Hepatocyte (in vitro differentiated cells): ENCODE results near the gene OSGIN1. TPM values are rescaled to one million over a fixed set of nuclear protein-coding genes. Genes with fewer than 3 reads are reported as not detected.

Experiments
- DNase-seq: peaks from one replicate; pipeline ENCODE4 v3.0.0-alpha.2; 2016; ENCODE audit warnings: low spot score
- H2AFZ ChIP-seq: fragments of 200-600 bp; sonication (generic); 2 replicates; pipeline ENCODE4 v1.6.0; 2016; ENCODE audit warnings: antibody characterized with exemption, mild to moderate bottlenecking
- H3K27ac ChIP-seq: fragments of 200-600 bp; sonication (generic); 2 replicates; pipeline ENCODE4 v1.5.1; 2016; ENCODE audit warnings: mild to moderate bottlenecking
- H3K27me3 ChIP-seq: fragments of 200-600 bp; sonication (generic); 2 replicates; pipeline ENCODE4 v1.6.1; 2016
- H3K36me3 ChIP-seq: fragments of 200-600 bp; sonication (generic); replicated peaks from 2 replicates; pipeline ENCODE4 v1.5.1; 2016; ENCODE audit warnings: low read depth; ENCODE audit not compliant: insufficient read depth
- H3K4me1 ChIP-seq: fragments of 200-600 bp; sonication (generic); 2 replicates; pipeline ENCODE4 v1.5.1; 2016; ENCODE audit warnings: mild to moderate bottlenecking, moderate library complexity; ENCODE audit not compliant: insufficient read depth
- H3K4me2 ChIP-seq: fragments of 200-600 bp; sonication (generic); 2 replicates; pipeline ENCODE4 v1.6.0; 2016
- H3K4me3 ChIP-seq: fragments of 200-600 bp; sonication (generic); 2 replicates; pipeline ENCODE4 v1.5.1; 2016; ENCODE audit warnings: mild to moderate bottlenecking
- H3K79me2 ChIP-seq: fragments of 200-600 bp; sonication (generic); 2 replicates; pipeline ENCODE4 v1.6.0; 2017; ENCODE audit warnings: mild to moderate bottlenecking
- H3K9me2 ChIP-seq: fragments of 200-600 bp; sonication (generic); replicated peaks from 2 replicates; pipeline ENCODE4 v1.6.0; 2017; ENCODE audit warnings: mild to moderate bottlenecking; ENCODE audit not compliant: insufficient read depth
- H3K9me3 ChIP-seq: fragments of 200-600 bp; sonication (generic); 2 replicates; pipeline ENCODE4 v1.5.1; 2016; ENCODE audit warnings: low read depth, mild to moderate bottlenecking
- H4K20me1 ChIP-seq: fragments of 200-600 bp; sonication (generic); 2 replicates; pipeline ENCODE4 v1.6.0; 2016; ENCODE audit warnings: mild to moderate bottlenecking; ENCODE audit not compliant: insufficient read depth, poor library complexity, severe bottlenecking
- EZH2 ChIP-seq: fragments of 200-600 bp; sonication (generic); IDR thresholded peaks from 2 replicates; pipeline ENCODE4 v1.6.1; 2016; ENCODE audit warnings: antibody characterized with exemption, mild to moderate bottlenecking, borderline replicate concordance
- EZH2phosphoT487 ChIP-seq: fragments of 200-600 bp; sonication (generic); IDR thresholded peaks from one replicate; pipeline ENCODE4 v1.6.1; 2018; ENCODE audit warnings: antibody characterized with exemption, mild to moderate bottlenecking, low read depth, moderate library complexity; ENCODE audit not compliant: unreplicated experiment, severe bottlenecking
- WGBS: methylation state at CpG from one replicate; pipeline ENCODE4 v1.1.6; 2016; ENCODE audit warnings: low lambda C conversion rate; ENCODE audit errors: missing lambda C conversion rate; 5-methylcytosine and 5-hydroxymethylcytosine counted together
- polyA plus RNA-seq: library from polyadenylated mRNA; unstranded; fragments of >200 nt; fragmentation: Nextera tagmentation; extraction: Ambion mirVana; gene quantifications from 2 replicates; pipeline ENCODE4 v1.2.1, GENCODE V29; 2016
- total RNA-seq: library from RNA; depleted of rRNA; stranded (reverse); fragments of >200 nt; gene quantifications from 2 replicates; pipeline ENCODE4 v1.2.3, GENCODE V29; 2014
- TF ChIP-seq, protein P1 (sequence below): fragments of 200-600 bp; sonication (generic); IDR thresholded peaks from 2 replicates; pipeline ENCODE4 v1.5.1; 2016; ENCODE audit warnings: antibody characterized with exemption, mild to moderate bottlenecking; ENCODE audit not compliant: poor library complexity

The OSGIN1 gene
- total and polyA plus RNA-seq, 2 experiments from 2014 or later: 1.9 to 10.0 TPM

GRCh38 chr16:83911290-83911689, 41.8 kb upstream of the OSGIN1 start:
- no peak overlapping the region for H3K4me2 ChIP-seq
- H4K20me1 ChIP-seq: peaks cover 4% of the 10 kb centered on the region
- no peak overlapping the region for H2AFZ ChIP-seq
- 74% methylated on average over 10 of the region's 10 CpGs for WGBS
- H3K27ac ChIP-seq: no peak overlapping the region
- DNase-seq: no peak
- TF ChIP-seq, protein P1, sequence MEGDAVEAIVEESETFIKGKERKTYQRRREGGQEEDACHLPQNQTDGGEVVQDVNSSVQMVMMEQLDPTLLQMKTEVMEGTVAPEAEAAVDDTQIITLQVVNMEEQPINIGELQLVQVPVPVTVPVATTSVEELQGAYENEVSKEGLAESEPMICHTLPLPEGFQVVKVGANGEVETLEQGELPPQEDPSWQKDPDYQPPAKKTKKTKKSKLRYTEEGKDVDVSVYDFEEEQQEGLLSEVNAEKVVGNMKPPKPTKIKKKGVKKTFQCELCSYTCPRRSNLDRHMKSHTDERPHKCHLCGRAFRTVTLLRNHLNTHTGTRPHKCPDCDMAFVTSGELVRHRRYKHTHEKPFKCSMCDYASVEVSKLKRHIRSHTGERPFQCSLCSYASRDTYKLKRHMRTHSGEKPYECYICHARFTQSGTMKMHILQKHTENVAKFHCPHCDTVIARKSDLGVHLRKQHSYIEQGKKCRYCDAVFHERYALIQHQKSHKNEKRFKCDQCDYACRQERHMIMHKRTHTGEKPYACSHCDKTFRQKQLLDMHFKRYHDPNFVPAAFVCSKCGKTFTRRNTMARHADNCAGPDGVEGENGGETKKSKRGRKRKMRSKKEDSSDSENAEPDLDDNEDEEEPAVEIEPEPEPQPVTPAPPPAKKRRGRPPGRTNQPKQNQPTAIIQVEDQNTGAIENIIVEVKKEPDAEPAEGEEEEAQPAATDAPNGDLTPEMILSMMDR: no peak
- H3K9me2 ChIP-seq: no peaks in the 10 kb centered on the region
- no peaks in the 10 kb centered on the region for H3K9me3 ChIP-seq
- peaks cover 3% of the 10 kb centered on the region for H3K79me2 ChIP-seq
- no peaks in the 10 kb centered on the region for H3K27me3 ChIP-seq
- no peak overlapping the region for H3K4me3 ChIP-seq
- H3K4me1 ChIP-seq: no peaks in the 10 kb centered on the region
- no peaks in the 10 kb centered on the region for H3K36me3 ChIP-seq

- no peak overlapping the region for H3K27ac ChIP-seq
- no peaks in the 10 kb centered on the region for H3K79me2 ChIP-seq
- H3K27me3 ChIP-seq: no peaks in the 10 kb centered on the region
- no peaks in the 10 kb centered on the region for H3K36me3 ChIP-seq
- WGBS: 86% methylated on average over 12 of the region's 12 CpGs
- no peaks in the 10 kb centered on the region for H3K4me1 ChIP-seq
- peaks cover 4% of the 10 kb centered on the region for H4K20me1 ChIP-seq
- no peaks in the 10 kb centered on the region for H3K9me3 ChIP-seq
- DNase-seq: no peak
- TF ChIP-seq, protein P1: no peak
- TF ChIP-seq EZH2: no peak
- TF ChIP-seq EZH2phosphoT487: no peak
- H3K4me2 ChIP-seq: no peak overlapping the region
- H3K9me2 ChIP-seq: no peaks in the 10 kb centered on the region
- no peak overlapping the region for H3K4me3 ChIP-seq
- no peak overlapping the region for H2AFZ ChIP-seq
These were observed 40.4 kb upstream of the OSGIN1 start for GRCh38 chr16:83912519-83913244.

DNA sequence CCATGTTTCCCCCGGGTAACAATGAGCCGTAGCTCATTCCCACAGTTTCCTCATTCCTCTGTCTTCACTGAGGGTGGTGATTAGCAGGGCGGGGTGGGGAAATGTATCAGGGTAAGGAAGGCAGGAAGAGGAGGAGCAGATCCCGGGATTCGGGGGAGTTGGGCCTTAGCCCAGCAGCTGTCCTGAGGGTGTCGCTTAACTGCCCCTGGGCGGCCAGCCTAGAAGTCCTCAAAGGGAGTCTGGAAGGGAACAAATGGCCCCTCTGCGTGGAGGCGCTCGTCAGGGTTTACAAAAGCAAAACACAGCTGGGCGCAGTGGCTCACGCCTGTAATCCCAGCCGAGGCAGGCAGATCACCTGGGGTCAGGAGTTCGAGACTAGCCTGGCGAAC, 39.8 kb upstream of the OSGIN1 start:
- Histone ChIP-seq H3K9me3 (no peaks in the 10 kb centered on the region), H3K4me3 (no peak overlapping the region), H4K20me1 (no peaks in the 10 kb centered on the region), H3K36me3 (no peaks in the 10 kb centered on the region), H3K4me1 (no peaks in the 10 kb centered on the region), H3K4me2 (no peak overlapping the region), H2AFZ (no peak overlapping the region), H3K27ac (no peak overlapping the region), H3K79me2 (no peaks in the 10 kb centered on the region), H3K27me3 (no peaks in the 10 kb centered on the region), H3K9me2 (no peaks in the 10 kb centered on the region)
- TF ChIP-seq EZH2phosphoT487: no peak
- WGBS: 93% methylated on average over 15 of the region's 15 CpGs
- no peak for DNase-seq

- no peaks in the 10 kb centered on the region for H3K9me3 ChIP-seq
- H3K4me2 ChIP-seq: no peak overlapping the region
- 93% methylated on average over 21 of the region's 21 CpGs for WGBS
- H3K4me1 ChIP-seq: no peaks in the 10 kb centered on the region
- H3K27me3 ChIP-seq: no peaks in the 10 kb centered on the region
- DNase-seq: no peak
- H3K27ac ChIP-seq: no peak overlapping the region
- no peak overlapping the region for H3K4me3 ChIP-seq
- H3K36me3 ChIP-seq: no peaks in the 10 kb centered on the region
- no peaks in the 10 kb centered on the region for H4K20me1 ChIP-seq
- TF ChIP-seq EZH2phosphoT487 (no peak), EZH2 (no peak)
- TF ChIP-seq, protein P1: no peak
- no peak overlapping the region for H2AFZ ChIP-seq
- H3K79me2 ChIP-seq: no peaks in the 10 kb centered on the region
- no peaks in the 10 kb centered on the region for H3K9me2 ChIP-seq
These were observed 38.8 kb upstream of the OSGIN1 start for GRCh38 chr16:83914091-83914710.
